ENCODE data around the gene SDHAF2. TPM values are rescaled to one million over a fixed set of nuclear protein-coding genes. Genes with fewer than 3 reads are reported as not detected.
"Not testable (repeated sequence)": the region's sequence is repeated elsewhere in the genome, so short reads cannot be mapped to it uniquely, and the experiment has no call there.

The SDHAF2 gene
- 10 to 100 TPM; 41.4 to 45.4 TPM for total RNA-seq
- polyA plus RNA-seq (2013, experiment 1 of 2), result 37.1 TPM
- polyA plus RNA-seq (2013, experiment 2 of 2), result 47.9 TPM
- long read RNA-seq, experiment 1, transcript SDHAF2-206 (2 exons, 835 nt), result minor isoform, 7 of 31 reads
- long read RNA-seq, experiment 1, transcript SDHAF2-201 (4 exons, 2,033 nt), result major isoform, 17 of 31 reads
- long read RNA-seq, experiment 1, partial matches to known transcripts, result 4 of 31 reads
- long read RNA-seq, experiment 1, other reads (novel, unspliced or antisense), result 2 of 31 reads
- long read RNA-seq, experiment 2, transcript SDHAF2-207 (5 exons, 1,077 nt), result minor isoform, 7 of 71 reads
- long read RNA-seq, experiment 2, transcript SDHAF2-201 (4 exons, 2,033 nt), result major isoform, 60 of 71 reads
- long read RNA-seq, experiment 2, partial matches to known transcripts, result 0 of 71 reads
- long read RNA-seq, experiment 2, other reads (novel, unspliced or antisense), result 0 of 71 reads
- long read RNA-seq, experiment 3, transcript SDHAF2-201 (4 exons, 2,033 nt), result major isoform, 92 of 111 reads
- long read RNA-seq, experiment 3, transcript SDHAF2-206 (2 exons, 835 nt), result minor isoform, 8 of 111 reads
- long read RNA-seq, experiment 3, partial matches to known transcripts, result 0 of 111 reads
- long read RNA-seq, experiment 3, other reads (novel, unspliced or antisense), result 5 of 111 reads
- long read RNA-seq, experiment 4, transcript SDHAF2-207 (5 exons, 1,077 nt), result minor isoform, 5 of 211 reads
- long read RNA-seq, experiment 4, transcript SDHAF2-201 (4 exons, 2,033 nt), result major isoform, 176 of 211 reads
- long read RNA-seq, experiment 4, transcript SDHAF2-206 (2 exons, 835 nt), result minor isoform, 21 of 211 reads
- long read RNA-seq, experiment 4, partial matches to known transcripts, result 0 of 211 reads
- long read RNA-seq, experiment 4, other reads (novel, unspliced or antisense), result 5 of 211 reads

GRCh38 chr11:61429691-61430582 lies at the start of gene SDHAF2, which contains the start of gene CPSF7:
Gene SDHAF2, plus strand, starts transcription at chr11:61430124. Its CDS starts 23 bp downstream, at chr11:61430147.
Gene CPSF7, minus strand, starts transcription at chr11:61429975. Its CDS starts 740 bp downstream, at chr11:61429235.
- Histone ChIP-seq H3K4me3 (ENCODE audit: low read length) (peak within 1 kb of the TSS; percentile 98), H3K9ac (ENCODE audit: extremely low read depth, low read length, poor library complexity, severe bottlenecking) (peak within 1 kb of the TSS; percentile 90), H3K9me3 (ENCODE audit: control insufficient read depth, low read length) (no peaks in the 10 kb centered on the region), H3K27me3 (ENCODE audit: control insufficient read depth, insufficient read depth, low read length, poor library complexity, severe bottlenecking) (no peaks in the 10 kb centered on the region), H3K4me1 (ENCODE audit: control insufficient read depth, insufficient read depth, low read length) (peaks cover 4% of the 10 kb centered on the region), H3K27ac (ENCODE audit: low read depth, low read length) (peak within 1 kb of the TSS; percentile 98), H3K36me3 (ENCODE audit: control insufficient read depth, insufficient read depth, low read length) (peaks cover 46% of the 10 kb centered on the region)
- Mint-ChIP-seq H3K36me3 (ENCODE audit: low read depth) (peaks cover 51% of the 10 kb centered on the region), H3K9me3 (no peaks in the 10 kb centered on the region), H3K4me3 (peak within 1 kb of the TSS; percentile 99), H3K27ac (peak within 1 kb of the TSS; percentile 100), H3K27me3 (ENCODE audit: insufficient read depth) (no peaks in the 10 kb centered on the region), H3K4me1 (peaks cover 9% of the 10 kb centered on the region)
- no peak for TF ChIP-seq CTCF (conservative IDR thresholded peaks at IDR 0.05)
- WGBS, 2 experiments (ENCODE audit: insufficient coverage in 1 of 2, insufficient read length in 1 of 2), result 0% methylated on average over 27 to 81 of the region's 82 CpGs
- DNase-seq, result peak; percentile 99

GRCh38 chr11:61380884-61381283 lies 49.0 kb upstream of the SDHAF2 start:
- Histone ChIP-seq H3K4me1 (ENCODE audit: control insufficient read depth, insufficient read depth, low read length) (no peaks in the 10 kb centered on the region), H3K9me3 (ENCODE audit: control insufficient read depth, low read length) (peaks cover 11% of the 10 kb centered on the region), H3K27me3 (ENCODE audit: control insufficient read depth, insufficient read depth, low read length, poor library complexity, severe bottlenecking) (no peaks in the 10 kb centered on the region), H3K4me3 (ENCODE audit: low read length) (no peak overlapping the region), H3K9ac (ENCODE audit: extremely low read depth, low read length, poor library complexity, severe bottlenecking) (no peak overlapping the region), H3K27ac (ENCODE audit: low read depth, low read length) (no peak overlapping the region), H3K36me3 (ENCODE audit: control insufficient read depth, insufficient read depth, low read length) (peaks cover 10% of the 10 kb centered on the region)
- Mint-ChIP-seq H3K9me3 (no peaks in the 10 kb centered on the region), H3K4me1 (no peaks in the 10 kb centered on the region), H3K4me3 (no peak overlapping the region), H3K36me3 (ENCODE audit: low read depth) (peaks cover 15% of the 10 kb centered on the region), H3K27me3 (ENCODE audit: insufficient read depth) (no peaks in the 10 kb centered on the region), H3K27ac (no peak overlapping the region)
- no peak for DNase-seq
- TF ChIP-seq CTCF (conservative IDR thresholded peaks at IDR 0.05), result no peak
- 91 to 96% methylated on average over 6 to 9 of the region's 9 CpGs for WGBS, 2 experiments (ENCODE audit: insufficient coverage in 1 of 2, insufficient read length in 1 of 2)

- not testable (repeated sequence) for H3K27ac Mint-ChIP-seq
Measured at GRCh38 chr11:61383859-61384258, 46.1 kb upstream of the SDHAF2 start.

More at GRCh38 chr11:61383859-61384258, 46.1 kb upstream of the SDHAF2 start:
- H3K27me3 Mint-ChIP-seq (ENCODE audit: insufficient read depth); H3K36me3 Mint-ChIP-seq (ENCODE audit: low read depth); DNase-seq; H3K36me3 ChIP-seq (ENCODE audit: control insufficient read depth, insufficient read depth, low read length); H3K4me1 Mint-ChIP-seq; H3K4me1 ChIP-seq (ENCODE audit: control insufficient read depth, insufficient read depth, low read length); H3K4me3 Mint-ChIP-seq; H3K9me3 Mint-ChIP-seq; H3K27ac ChIP-seq (ENCODE audit: low read depth, low read length); H3K27me3 ChIP-seq (ENCODE audit: control insufficient read depth, insufficient read depth, low read length, poor library complexity, severe bottlenecking); H3K9me3 ChIP-seq (ENCODE audit: control insufficient read depth, low read length); H3K4me3 ChIP-seq (ENCODE audit: low read length); H3K9ac ChIP-seq (ENCODE audit: extremely low read depth, low read length, poor library complexity, severe bottlenecking): not testable (repeated sequence)
- WGBS, 2 experiments (ENCODE audit: insufficient coverage in 1 of 2, insufficient read length in 1 of 2), result 92 to 98% methylated on average over 4 to 5 of the region's 5 CpGs

All from endodermal cell (in vitro differentiated cells).